AG04450 (cell line): ENCODE measurements around the gene CTNS. TPM values are rescaled to one million over a fixed set of nuclear protein-coding genes. Genes with fewer than 3 reads are reported as not detected.
"Not testable (repeated sequence)": the region's sequence is repeated elsewhere in the genome, so short reads cannot be mapped to it uniquely, and the experiment has no call there.

Source experiments
- CTCF ChIA-PET: fragments of 300-600, 350-600 bp; formaldehyde crosslinking; extraction: SDS; loops from one replicate; lab custom pipeline; 2022; ENCODE audit warnings: antibody characterized with exemption, inconsistent platforms; lab: Charles Lee
- POLR2A ChIA-PET: fragments of 350-600 bp; formaldehyde crosslinking; extraction: SDS; loops from one replicate; lab custom pipeline; 2021; ENCODE audit warnings: antibody characterized with exemption, inconsistent platforms; lab: Yijun Ruan, JAX
- DNase-seq: peaks from one replicate; pipeline ENCODE4 v3.0.0-alpha.2; 2011; ENCODE audit warnings: low read depth, low spot score
- H3K27ac ChIP-seq: one replicate; pipeline ENCODE4 v1.5.1; 2012; ENCODE audit warnings: low read depth, low read length, control low read depth
- H3K27me3 ChIP-seq: one replicate; pipeline ENCODE4 v1.6.0; 2012; ENCODE audit warnings: low read length; ENCODE audit not compliant: control insufficient read depth, insufficient read depth
- H3K4me3 ChIP-seq: 2 replicates; pipeline ENCODE4 v1.5.1; 2011; ENCODE audit warnings: mild to moderate bottlenecking, low read depth, low read length, control low read depth
- H3K9me3 ChIP-seq: 2 replicates; pipeline ENCODE4 v1.5.1; 2012; ENCODE audit warnings: low read length; ENCODE audit not compliant: control insufficient read depth, insufficient read depth
- CTCF ChIP-seq: IDR thresholded peaks from 2 replicates; pipeline ENCODE4 v1.5.1; 2011; ENCODE audit warnings: low read depth, low read length, control low read depth, inconsistent platforms
- polyA plus RNA-seq: library from polyadenylated mRNA; depleted of rRNA; stranded (reverse); fragments of >200 nt; gene quantifications from 2 replicates; pipeline ENCODE4 v1.2.3, GENCODE V29; 2011

CTNS gene
- polyA plus RNA-seq, 1 experiment, result 4.2 TPM

GRCh38 chr17:3699951-3700350 is 63.4 kb downstream of the CTNS start:
- no peak for DNase-seq
- no peak overlapping the region for H3K4me3 ChIP-seq
- no peak for TF ChIP-seq CTCF
- peaks cover 17% of the 10 kb centered on the region for H3K9me3 ChIP-seq
- POLR2A ChIA-PET, result no interaction called here
- H3K27me3 ChIP-seq, result peaks cover 18% of the 10 kb centered on the region
- H3K27ac ChIP-seq, result no peak overlapping the region
- CTCF ChIA-PET, result no interaction called here

- POLR2A ChIA-PET, H3K27ac ChIP-seq, H3K4me3 ChIP-seq, DNase-seq: not testable (repeated sequence)
- Histone ChIP-seq H3K9me3 (peaks cover 17% of the 10 kb centered on the region), H3K27me3 (peaks cover 14% of the 10 kb centered on the region)
- CTCF ChIA-PET, result interaction anchor here (1.1 kb wide), 1 partner anchor 19 kb away, joined by 4 read pairs; no protein-coding TSS in a partner anchor
Measured at GRCh38 chr17:3702041-3702539, 65.5 kb downstream of the CTNS start.

- peaks cover 3% of the 10 kb centered on the region; the same call in 1 of the 2 replicates for H3K9me3 ChIP-seq
- H3K4me3 ChIP-seq, result no peak overlapping the region
- POLR2A ChIA-PET, result no interaction called here
- no peak for TF ChIP-seq CTCF
- no peaks in the 10 kb centered on the region for H3K27me3 ChIP-seq
- CTCF ChIA-PET, result no interaction called here
- DNase-seq, result no peak
- H3K27ac ChIP-seq, result no peak overlapping the region
Measured at GRCh38 chr17:3704931-3705717, 68.6 kb downstream of the CTNS start.

- H3K9me3 ChIP-seq, result not testable (repeated sequence)
Measured at GRCh38 chr17:3705718-3705984, 69.1 kb downstream of the CTNS start.

GRCh38 chr17:3708366-3708765 is 71.8 kb downstream of the CTNS start:
- H3K4me3 ChIP-seq, result no peak overlapping the region
- ChIA-PET POLR2A (interaction anchor here (1.1 kb wide), 1 partner anchor 39 kb away, joined by 3 read pairs; no protein-coding TSS in a partner anchor), CTCF (interaction anchor here (0.6 to 1.0 kb wide), 4 partner anchors 26 to 138 kb away, joined by 3 read pairs; no protein-coding TSS in a partner anchor)
- no peaks in the 10 kb centered on the region for H3K27me3 ChIP-seq
- TF ChIP-seq CTCF, result no peak
- H3K27ac ChIP-seq, result no peak overlapping the region
- no peak for DNase-seq
- H3K9me3 ChIP-seq, result no peaks in the 10 kb centered on the region

More at GRCh38 chr17:3705718-3705984, 69.1 kb downstream of the CTNS start:
- POLR2A ChIA-PET, H3K27ac ChIP-seq, DNase-seq, H3K4me3 ChIP-seq, CTCF ChIA-PET, H3K27me3 ChIP-seq: not testable (repeated sequence)

- no peaks in the 10 kb centered on the region for H3K9me3 ChIP-seq
- H3K4me3 ChIP-seq, result no peak overlapping the region
- no peak overlapping the region for H3K27ac ChIP-seq
- ChIA-PET POLR2A (interaction anchor here (0.6 to 1.0 kb wide), 2 partner anchors 42 to 144 kb away, joined by 3 to 5 read pairs; no protein-coding TSS in a partner anchor), CTCF (no interaction called here)
- no peaks in the 10 kb centered on the region for H3K27me3 ChIP-seq
- no peak for TF ChIP-seq CTCF
- no peak for DNase-seq
Measured at GRCh38 chr17:3710951-3711383, 74.4 kb downstream of the CTNS start.
